ENCODE results near the gene FBN1.

The FBN1 gene

GRCh38 chr15:48505067-48505466, 140.4 kb downstream of the FBN1 start (continued):
- TF ChIP-seq ZBTB49 (tag by site-specific recombination; IDR thresholded peaks at IDR 0.05; ENCODE audit: low read depth) (no peak), ZNF514 (tag by site-specific recombination; IDR thresholded peaks at IDR 0.05) (no peak), WT1 (tag by site-specific recombination; IDR thresholded peaks at IDR 0.05) (no peak), GLI4 (tag by site-specific recombination; IDR thresholded peaks at IDR 0.05) (no peak)

- H3K36me3 ChIP-seq (ENCODE audit: control insufficient read depth in 2 of 2, insufficient read depth in 1 of 2, low read length in 2 of 2) = peaks cover 0 to 15% of the 10 kb centered on the region in 2 experiments; a peak in 1 of 3 replicates
- ChIA-PET CTCF (interaction anchor here (0.6 kb wide), 1 partner anchor 15 kb away, joined by 3 read pairs; no protein-coding TSS in a partner anchor), POLR2A (no interaction called here)
- H3K4me3 ChIP-seq (ENCODE audit: low read depth, low read length) = no peak overlapping the region
- no peak for TF ChIP-seq ZNF211 (tag by site-specific recombination; IDR thresholded peaks at IDR 0.05; ENCODE audit: low read depth)
- TF ChIP-seq ZNF302 (tag by site-specific recombination; IDR thresholded peaks at IDR 0.05; ENCODE audit: low read depth) = no peak
- no peak for TF ChIP-seq REST (tag by site-specific recombination; IDR thresholded peaks at IDR 0.05)
- no peak for TF ChIP-seq GLI4 (tag by site-specific recombination; IDR thresholded peaks at IDR 0.05)
- no peak for TF ChIP-seq ZNF830 (tag by site-specific recombination; IDR thresholded peaks at IDR 0.05; ENCODE audit: low read depth)
- TF ChIP-seq ZNF621 (tag by site-specific recombination; IDR thresholded peaks at IDR 0.05) = no peak
- TF ChIP-seq YY1 (tag by site-specific recombination; IDR thresholded peaks at IDR 0.05) = no peak
- TF ChIP-seq PRDM6 (tag by site-specific recombination; IDR thresholded peaks at IDR 0.05) = no peak
- no peak for TF ChIP-seq IKZF3 (tag by site-specific recombination; IDR thresholded peaks at IDR 0.05)
- no peak for TF ChIP-seq ZNF394 (tag by site-specific recombination; IDR thresholded peaks at IDR 0.05; ENCODE audit: borderline replicate concordance)
- no peak for TF ChIP-seq ZFP69B (tag by site-specific recombination; IDR thresholded peaks at IDR 0.05)
- TF ChIP-seq ZNF623 (tag by site-specific recombination; IDR thresholded peaks at IDR 0.05) = no peak
- TF ChIP-seq ZNF510 (tag by site-specific recombination; IDR thresholded peaks at IDR 0.05; ENCODE audit: insufficient replicate concordance) = no peak
- TF ChIP-seq KLF8 (tag by site-specific recombination; IDR thresholded peaks at IDR 0.05) = no peak
- TF ChIP-seq ZNF76 (tag by site-specific recombination; IDR thresholded peaks at IDR 0.05; ENCODE audit: borderline replicate concordance, low read depth) = no peak
- TF ChIP-seq ZNF26 (tag by site-specific recombination; IDR thresholded peaks at IDR 0.05) = no peak
- no peak for TF ChIP-seq ZNF157 (tag by site-specific recombination; IDR thresholded peaks at IDR 0.05)
- H3K27ac ChIP-seq (ENCODE audit: extremely low read depth, low read depth, low read length) = no peak overlapping the region
- no peaks in the 10 kb centered on the region for H3K9me3 ChIP-seq (ENCODE audit: control insufficient read depth, insufficient read depth, low read depth, low read length)
- H3K4me1 ChIP-seq (ENCODE audit: control insufficient read depth, insufficient read depth, low read length) = no peaks in the 10 kb centered on the region
Observed at GRCh38 chr15:48501208-48501607, 144.3 kb downstream of the FBN1 start.

Measured in HEK293 (cell line).